ENCODE data around the gene ULK3. TPM values are rescaled to one million over a fixed set of nuclear protein-coding genes. Genes with fewer than 3 reads are reported as not detected.

The ULK3 gene
- total RNA-seq, 1 donor from 2014 or later = 34.1 TPM

DNA sequence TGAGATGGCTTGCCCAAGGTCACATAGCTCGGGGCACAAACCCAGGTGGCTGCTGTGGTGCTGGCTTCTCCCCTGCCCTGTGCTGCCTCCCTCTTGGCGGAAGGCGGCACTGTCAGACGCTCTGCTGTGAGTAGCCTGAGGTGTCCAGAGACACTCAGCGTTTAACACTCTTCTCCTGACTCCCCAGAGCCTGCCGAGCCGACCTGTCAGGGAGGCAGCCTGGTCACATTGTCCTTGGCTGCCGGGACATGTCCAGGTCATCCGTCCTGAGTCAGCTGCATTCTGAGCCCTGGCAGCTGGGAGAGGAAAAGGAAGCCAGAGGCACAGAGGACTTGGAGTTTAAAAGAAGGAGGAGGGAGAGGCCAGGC lies 25.6 kb downstream of the ULK3 start:
- peak; percentile 64 for DNase-seq
- Histone ChIP-seq H3K36me3 (no peaks in the 10 kb centered on the region), H3K4me1 (peaks cover 48% of the 10 kb centered on the region), H3K4me3 (no peak overlapping the region), H3K27me3 (ENCODE audit: low read depth) (no peaks in the 10 kb centered on the region), H3K27ac (replicated peaks) (peak overlapping the region; percentile 80), H3K9me3 (replicated peaks) (no peaks in the 10 kb centered on the region)
- TF ChIP-seq, protein P1, sequence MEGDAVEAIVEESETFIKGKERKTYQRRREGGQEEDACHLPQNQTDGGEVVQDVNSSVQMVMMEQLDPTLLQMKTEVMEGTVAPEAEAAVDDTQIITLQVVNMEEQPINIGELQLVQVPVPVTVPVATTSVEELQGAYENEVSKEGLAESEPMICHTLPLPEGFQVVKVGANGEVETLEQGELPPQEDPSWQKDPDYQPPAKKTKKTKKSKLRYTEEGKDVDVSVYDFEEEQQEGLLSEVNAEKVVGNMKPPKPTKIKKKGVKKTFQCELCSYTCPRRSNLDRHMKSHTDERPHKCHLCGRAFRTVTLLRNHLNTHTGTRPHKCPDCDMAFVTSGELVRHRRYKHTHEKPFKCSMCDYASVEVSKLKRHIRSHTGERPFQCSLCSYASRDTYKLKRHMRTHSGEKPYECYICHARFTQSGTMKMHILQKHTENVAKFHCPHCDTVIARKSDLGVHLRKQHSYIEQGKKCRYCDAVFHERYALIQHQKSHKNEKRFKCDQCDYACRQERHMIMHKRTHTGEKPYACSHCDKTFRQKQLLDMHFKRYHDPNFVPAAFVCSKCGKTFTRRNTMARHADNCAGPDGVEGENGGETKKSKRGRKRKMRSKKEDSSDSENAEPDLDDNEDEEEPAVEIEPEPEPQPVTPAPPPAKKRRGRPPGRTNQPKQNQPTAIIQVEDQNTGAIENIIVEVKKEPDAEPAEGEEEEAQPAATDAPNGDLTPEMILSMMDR (IDR thresholded peaks at IDR 0.05; ENCODE audit: borderline replicate concordance) = peak; percentile 51
- intact Hi-C loops (cut with micrococcal nuclease) = no loop called here

DNA sequence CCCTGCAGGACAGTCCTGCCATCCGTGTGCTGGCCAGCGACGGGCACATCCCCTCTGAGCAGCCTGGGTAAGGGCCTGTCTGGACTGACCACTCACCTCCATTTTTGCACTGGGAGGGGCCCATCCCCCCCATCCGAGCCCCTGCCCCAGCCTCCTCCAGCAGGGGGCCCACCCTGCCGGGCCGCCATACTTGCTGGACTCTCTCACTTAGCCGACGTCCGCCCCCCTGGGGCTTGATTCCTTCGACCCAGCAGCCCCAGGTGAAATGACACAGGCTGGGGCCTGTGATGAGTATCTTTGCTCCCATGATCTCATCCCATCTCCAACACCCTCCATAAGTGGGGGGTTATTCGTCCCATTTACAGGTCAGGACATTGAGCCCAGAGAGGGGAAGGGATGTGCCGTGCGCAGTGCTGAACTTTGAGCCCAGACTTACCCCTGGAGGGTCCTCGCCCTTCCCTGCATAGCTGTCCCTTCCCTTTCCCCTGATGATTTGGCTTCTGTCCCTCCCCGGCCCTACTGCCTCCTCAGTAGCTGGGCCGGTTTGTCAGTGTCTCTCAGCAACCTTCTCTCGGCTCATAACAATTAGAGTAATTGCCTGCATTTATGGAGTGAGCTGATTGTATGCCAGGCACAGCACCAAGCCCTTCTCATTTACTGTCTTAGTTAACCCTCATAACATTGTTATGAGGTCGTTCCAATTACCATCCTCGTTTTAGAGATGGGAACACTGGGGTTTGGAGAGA lies 26.2 kb downstream of the ULK3 start:
- H3K4me1 ChIP-seq = peaks cover 49% of the 10 kb centered on the region
- no peaks in the 10 kb centered on the region for H3K9me3 ChIP-seq (replicated peaks)
- H3K27me3 ChIP-seq (ENCODE audit: low read depth) = no peaks in the 10 kb centered on the region
- DNase-seq = no peak
- H3K4me3 ChIP-seq = no peak overlapping the region
- TF ChIP-seq, protein P1 (IDR thresholded peaks at IDR 0.05; ENCODE audit: borderline replicate concordance) = no peak
- H3K27ac ChIP-seq (replicated peaks) = peak overlapping the region; percentile 80
- intact Hi-C loops (cut with micrococcal nuclease) = no loop called here
- no peaks in the 10 kb centered on the region for H3K36me3 ChIP-seq

DNA sequence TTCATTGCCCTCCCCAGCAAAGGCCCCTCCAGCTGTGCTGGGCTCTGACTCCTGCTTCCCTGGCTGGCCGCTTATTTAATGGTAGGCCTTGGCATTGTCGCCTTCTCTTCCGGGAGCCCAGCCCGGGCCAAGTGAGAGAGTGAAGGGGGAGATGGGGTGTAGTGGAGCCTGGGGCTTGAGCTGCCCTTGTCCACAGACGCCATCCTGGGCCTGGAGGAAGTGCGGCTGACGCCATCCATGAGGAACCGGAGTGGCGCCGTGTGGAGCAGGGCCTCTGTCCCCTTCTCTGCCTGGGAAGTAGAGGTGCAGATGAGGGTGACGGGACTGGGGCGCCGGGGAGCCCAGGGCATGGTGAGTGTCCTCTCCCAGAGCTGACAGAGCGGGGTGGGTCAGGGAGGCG lies 27.0 kb downstream of the ULK3 start:
- intact Hi-C loops (cut with micrococcal nuclease) = no loop called here
- H3K36me3 ChIP-seq = no peaks in the 10 kb centered on the region
- DNase-seq = no peak
- no peaks in the 10 kb centered on the region for H3K9me3 ChIP-seq (replicated peaks)
- peak overlapping the region; percentile 80 for H3K27ac ChIP-seq (replicated peaks)
- no peaks in the 10 kb centered on the region for H3K27me3 ChIP-seq (ENCODE audit: low read depth)
- TF ChIP-seq, protein P1 (IDR thresholded peaks at IDR 0.05; ENCODE audit: borderline replicate concordance) = no peak
- no peak overlapping the region for H3K4me3 ChIP-seq
- peaks cover 49% of the 10 kb centered on the region for H3K4me1 ChIP-seq

DNA sequence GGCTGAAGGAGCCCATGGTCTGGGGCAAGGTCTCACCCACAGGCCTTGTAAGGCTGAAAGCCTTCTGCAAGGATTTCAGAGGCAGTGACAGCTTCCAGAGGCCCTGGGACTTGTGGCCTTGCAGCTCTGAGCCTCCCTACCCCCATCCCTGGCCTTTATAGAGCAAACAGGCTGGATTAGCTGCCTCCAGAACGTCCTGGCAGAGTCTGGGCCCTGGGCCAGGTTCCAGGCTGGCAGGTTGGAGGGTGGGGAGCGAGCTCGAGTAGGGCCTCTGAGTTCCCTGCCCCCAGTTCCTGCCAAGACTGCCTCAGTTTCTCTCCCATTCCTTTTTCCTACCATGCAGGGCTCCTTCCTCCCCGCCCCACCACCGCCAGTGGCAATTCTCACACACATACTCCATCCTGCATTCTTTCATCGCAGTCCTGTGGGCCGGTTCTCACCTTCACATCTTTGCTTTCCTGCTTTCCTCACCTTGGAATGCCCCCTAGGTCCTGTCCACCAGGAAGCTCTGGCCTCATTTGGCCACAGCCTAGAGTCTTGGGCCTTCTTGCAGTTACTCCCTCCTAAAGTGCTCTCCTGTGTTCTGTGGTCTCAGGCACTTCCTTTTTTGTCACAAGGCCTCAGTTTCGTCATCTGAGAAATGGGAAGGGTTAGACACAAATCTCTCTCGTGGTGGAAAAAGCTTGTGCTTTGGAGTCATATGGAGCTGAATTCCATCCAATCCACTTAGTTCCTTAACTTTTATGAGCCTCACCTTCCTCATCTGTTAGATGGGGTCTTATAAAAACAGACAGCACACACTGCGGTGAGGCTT lies 27.6 kb downstream of the ULK3 start:
- Histone ChIP-seq H3K4me1 (peaks cover 49% of the 10 kb centered on the region), H3K36me3 (no peaks in the 10 kb centered on the region), H3K27ac (replicated peaks) (peak overlapping the region; percentile 80), H3K27me3 (ENCODE audit: low read depth) (no peaks in the 10 kb centered on the region), H3K4me3 (no peak overlapping the region), H3K9me3 (replicated peaks) (no peaks in the 10 kb centered on the region)
- intact Hi-C loops (cut with micrococcal nuclease) = no loop called here
- peak; percentile 69 for DNase-seq
- TF ChIP-seq, protein P1 (IDR thresholded peaks at IDR 0.05; ENCODE audit: borderline replicate concordance) = no peak

DNA sequence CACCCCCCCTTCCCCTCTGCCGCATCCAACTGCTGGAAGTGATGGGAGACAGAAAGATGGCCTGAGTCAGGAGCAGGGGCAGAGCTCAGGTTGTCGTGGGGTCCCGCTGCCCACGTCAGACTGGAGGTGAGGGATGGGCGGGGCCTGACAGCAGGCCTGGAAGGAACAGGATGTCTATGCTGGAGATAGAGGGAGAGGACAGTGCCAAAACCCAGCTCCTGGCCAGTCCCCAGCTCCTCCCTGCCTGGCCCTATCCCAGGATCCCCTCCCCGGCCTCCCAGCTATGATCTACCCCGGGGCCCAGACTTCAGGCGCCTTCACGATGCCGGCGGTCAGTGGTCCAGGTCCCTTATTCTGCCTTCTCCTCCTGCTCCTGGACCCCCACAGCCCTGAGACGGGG lies 30.4 kb downstream of the ULK3 start, which contains the start of gene LMAN1L:
TSS of gene LMAN1L (plus strand) at position 303 of the 400 bp plus-strand sequence. CDS start at position 323, 20 bp downstream.
- no peaks in the 10 kb centered on the region for H3K27me3 ChIP-seq (ENCODE audit: low read depth)
- DNase-seq = no peak
- no peaks in the 10 kb centered on the region for H3K36me3 ChIP-seq
- H3K4me3 ChIP-seq = peak within 1 kb of the TSS; percentile 41
- no peaks in the 10 kb centered on the region for H3K9me3 ChIP-seq (replicated peaks)
- H3K27ac ChIP-seq (replicated peaks) = peak within 1 kb of the TSS; percentile 30
- intact Hi-C loops (cut with micrococcal nuclease) = no loop called here
- peaks cover 52% of the 10 kb centered on the region for H3K4me1 ChIP-seq
- TF ChIP-seq, protein P1 (IDR thresholded peaks at IDR 0.05; ENCODE audit: borderline replicate concordance) = no peak

Measured in left ventricle myocardium inferior (tissue), 1 donor.